Measurements from ENCODE around the gene FXYD3. TPM values are rescaled to one million over a fixed set of nuclear protein-coding genes. Genes with fewer than 3 reads are reported as not detected.

FXYD3 gene
- total RNA-seq, 1 donor from 2014 or later = not detected

DNA sequence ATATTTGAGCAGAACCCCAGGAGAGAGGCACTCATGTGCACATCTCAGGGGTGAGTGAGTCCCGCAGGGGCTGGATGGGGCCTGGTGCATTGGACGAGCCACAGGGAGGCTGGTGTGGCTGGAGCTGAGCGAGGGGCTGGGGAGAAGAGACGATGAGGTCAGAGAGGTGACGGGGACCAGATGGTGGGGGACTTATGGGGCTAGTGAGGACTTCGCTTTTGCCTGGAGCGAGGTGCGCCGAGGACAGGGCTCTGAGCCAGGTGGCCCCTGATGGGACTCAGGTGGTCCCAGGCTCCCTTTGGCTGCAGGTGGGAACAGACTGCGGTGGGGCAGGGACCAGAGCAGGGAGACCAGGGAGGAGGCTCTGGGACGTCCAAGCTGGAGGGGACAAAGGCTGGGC, 6.9 kb upstream of the FXYD3 start:
- DNase-seq (ENCODE audit: low read depth) (no peak), FAIRE-seq (no peak)
- no peak overlapping the region for H3K27ac Mint-ChIP-seq (ENCODE audit: unreplicated experiment)
- no peaks in the 10 kb centered on the region for H3K36me3 Mint-ChIP-seq (ENCODE audit: low read depth, unreplicated experiment)
- no peaks in the 10 kb centered on the region for H3K4me1 ChIP-seq (ENCODE audit: insufficient read depth, low read length)
- no peak overlapping the region for H3K4me3 Mint-ChIP-seq (ENCODE audit: unreplicated experiment)
- no peaks in the 10 kb centered on the region for H3K79me2 ChIP-seq (ENCODE audit: insufficient read depth, low read length)
- no peak overlapping the region for H3K9ac ChIP-seq (ENCODE audit: low read length)
- peaks cover 7% of the 10 kb centered on the region for H3K9me3 Mint-ChIP-seq (ENCODE audit: unreplicated experiment)
- H3K36me3 ChIP-seq (ENCODE audit: insufficient read depth, low read length) = no peaks in the 10 kb centered on the region
- TF ChIP-seq EZH2 (IDR thresholded peaks at IDR 0.05; ENCODE audit: insufficient read depth, low read length) = no peak
- TF ChIP-seq, protein P1, sequence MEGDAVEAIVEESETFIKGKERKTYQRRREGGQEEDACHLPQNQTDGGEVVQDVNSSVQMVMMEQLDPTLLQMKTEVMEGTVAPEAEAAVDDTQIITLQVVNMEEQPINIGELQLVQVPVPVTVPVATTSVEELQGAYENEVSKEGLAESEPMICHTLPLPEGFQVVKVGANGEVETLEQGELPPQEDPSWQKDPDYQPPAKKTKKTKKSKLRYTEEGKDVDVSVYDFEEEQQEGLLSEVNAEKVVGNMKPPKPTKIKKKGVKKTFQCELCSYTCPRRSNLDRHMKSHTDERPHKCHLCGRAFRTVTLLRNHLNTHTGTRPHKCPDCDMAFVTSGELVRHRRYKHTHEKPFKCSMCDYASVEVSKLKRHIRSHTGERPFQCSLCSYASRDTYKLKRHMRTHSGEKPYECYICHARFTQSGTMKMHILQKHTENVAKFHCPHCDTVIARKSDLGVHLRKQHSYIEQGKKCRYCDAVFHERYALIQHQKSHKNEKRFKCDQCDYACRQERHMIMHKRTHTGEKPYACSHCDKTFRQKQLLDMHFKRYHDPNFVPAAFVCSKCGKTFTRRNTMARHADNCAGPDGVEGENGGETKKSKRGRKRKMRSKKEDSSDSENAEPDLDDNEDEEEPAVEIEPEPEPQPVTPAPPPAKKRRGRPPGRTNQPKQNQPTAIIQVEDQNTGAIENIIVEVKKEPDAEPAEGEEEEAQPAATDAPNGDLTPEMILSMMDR (IDR thresholded peaks at IDR 0.05; ENCODE audit: insufficient read depth, low read depth, low read length) = no peak
- H3K27ac ChIP-seq (ENCODE audit: low read depth, low read length) = no peak overlapping the region
- H3K4me2 ChIP-seq (ENCODE audit: low read length) = no peak overlapping the region
- no peak overlapping the region for H2AFZ ChIP-seq (ENCODE audit: low read depth, low read length)
- H3K4me3 ChIP-seq (ENCODE audit: insufficient read depth, low read depth, low read length) = no peak overlapping the region
- H3K27me3 ChIP-seq (ENCODE audit: insufficient read depth, low read length) = no peaks in the 10 kb centered on the region
- no peaks in the 10 kb centered on the region for H3K4me1 Mint-ChIP-seq (ENCODE audit: low read depth, unreplicated experiment)
- peaks cover 5% of the 10 kb centered on the region for H3K9me3 ChIP-seq (ENCODE audit: insufficient read depth, low read depth, low read length)
- H4K20me1 ChIP-seq (ENCODE audit: insufficient read depth, low read length) = no peaks in the 10 kb centered on the region
- H3K27me3 Mint-ChIP-seq (ENCODE audit: low read depth, unreplicated experiment) = peaks cover 5% of the 10 kb centered on the region

DNA sequence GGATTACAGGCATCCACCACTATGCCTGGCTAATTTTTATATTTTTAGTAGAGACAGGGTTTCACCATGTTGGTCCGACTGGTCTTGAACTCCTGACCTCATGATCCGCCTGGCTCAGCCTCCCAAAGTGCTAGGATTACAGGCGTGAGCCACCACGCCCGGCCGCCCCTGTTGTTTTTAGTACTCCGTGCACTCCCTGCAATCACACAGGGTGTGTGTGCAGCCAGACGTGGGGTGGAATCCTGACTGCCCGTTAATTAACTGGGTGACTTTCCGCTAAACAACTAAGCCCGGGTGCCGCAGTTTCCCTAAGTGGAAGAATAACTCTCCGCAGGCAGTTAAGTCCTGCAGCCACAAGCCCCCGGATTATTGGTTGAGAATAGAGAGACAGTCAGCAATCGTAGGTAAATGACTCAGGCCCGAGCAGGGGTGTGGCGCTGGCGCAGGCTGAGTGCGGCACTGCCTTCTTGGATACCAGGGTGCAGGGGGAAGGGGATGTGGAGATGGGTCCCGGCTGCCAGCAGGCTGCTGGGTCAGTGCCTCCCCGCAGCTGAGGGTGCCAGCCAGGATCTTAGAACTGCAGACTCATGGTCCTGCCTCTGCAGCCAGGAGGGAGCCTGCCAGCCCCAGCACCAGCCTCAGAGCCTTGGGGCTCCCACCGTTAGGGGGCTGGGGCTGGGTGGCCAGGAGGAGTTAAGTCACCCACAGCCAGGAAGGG, 6.1 kb upstream of the FXYD3 start:
- no peak for FAIRE-seq
- H3K4me1 Mint-ChIP-seq (ENCODE audit: low read depth, unreplicated experiment) = no peaks in the 10 kb centered on the region

More for the DNA sequence above, 6.1 kb upstream of the FXYD3 start:
- Histone ChIP-seq H3K9me3 (ENCODE audit: insufficient read depth, low read depth, low read length) (peaks cover 5% of the 10 kb centered on the region), H3K36me3 (ENCODE audit: insufficient read depth, low read length) (no peaks in the 10 kb centered on the region), H3K27ac (ENCODE audit: low read depth, low read length) (no peak overlapping the region), H3K4me1 (ENCODE audit: insufficient read depth, low read length) (no peaks in the 10 kb centered on the region), H3K27me3 (ENCODE audit: insufficient read depth, low read length) (no peaks in the 10 kb centered on the region), H3K4me2 (ENCODE audit: low read length) (no peak overlapping the region), H2AFZ (ENCODE audit: low read depth, low read length) (no peak overlapping the region), H4K20me1 (ENCODE audit: insufficient read depth, low read length) (no peaks in the 10 kb centered on the region), H3K9ac (ENCODE audit: low read length) (no peak overlapping the region), H3K4me3 (ENCODE audit: insufficient read depth, low read depth, low read length) (no peak overlapping the region), H3K79me2 (ENCODE audit: insufficient read depth, low read length) (no peaks in the 10 kb centered on the region)
- TF ChIP-seq, protein P1 (IDR thresholded peaks at IDR 0.05; ENCODE audit: insufficient read depth, low read depth, low read length) = no peak
- no peak for TF ChIP-seq EZH2 (IDR thresholded peaks at IDR 0.05; ENCODE audit: insufficient read depth, low read length)
- Mint-ChIP-seq H3K27ac (ENCODE audit: unreplicated experiment) (no peak overlapping the region), H3K27me3 (ENCODE audit: low read depth, unreplicated experiment) (peaks cover 2% of the 10 kb centered on the region), H3K9me3 (ENCODE audit: unreplicated experiment) (peaks cover 5% of the 10 kb centered on the region), H3K4me3 (ENCODE audit: unreplicated experiment) (no peak overlapping the region), H3K36me3 (ENCODE audit: low read depth, unreplicated experiment) (no peaks in the 10 kb centered on the region)
- DNase-seq (ENCODE audit: low read depth) = no peak

Data from astrocyte (in vitro differentiated cells and primary cell).